GM12878 (cell line): Measurements from ENCODE around the gene ESRP2. TPM values are rescaled to one million over a fixed set of nuclear protein-coding genes. Genes with fewer than 3 reads are reported as not detected.
A peak's percentile ranks its signal among the peaks of the same experiment; 100 is the strongest.

Experiments used
- ATAC-seq: fragments of 200-7000 bp; cut with Tn5 transposase; 3 replicates; pipeline ENCODE4 v1.9.1; 2020; ENCODE audit warnings: mild to moderate bottlenecking, moderate library complexity
- BruUV-seq: library from RNA; stranded (reverse); fragments of 400-500 nt; replicated peaks from 2 replicates; lab custom pipeline; 2021; lab: Mats Ljungman, UMichigan
- CTCF ChIA-PET: fragments of 300-600 bp; sonication (Branson Sonifier 250); formaldehyde crosslinking; extraction: SDS; loops from one replicate; lab custom pipeline; 2021; ENCODE audit warnings: inconsistent platforms; lab: Yijun Ruan, JAX
- POLR2A ChIA-PET: fragments of 350-600 bp; formaldehyde crosslinking; extraction: SDS; loops from one replicate; lab custom pipeline; 2021; ENCODE audit warnings: inconsistent platforms; lab: Charles Lee
- RAD21 ChIA-PET: fragments of 300-600 bp; sonication (Branson Sonifier 250); formaldehyde crosslinking; loops from one replicate; lab custom pipeline; 2023; ENCODE audit warnings: antibody characterized with exemption; ENCODE audit not compliant: unreplicated experiment; lab: Charles Lee
- SMC1A ChIA-PET: fragments of 300-600 bp; sonication (Branson Sonifier 250); formaldehyde crosslinking; loops from one replicate; lab custom pipeline; 2023; ENCODE audit not compliant: unreplicated experiment, uncharacterized antibody; lab: Charles Lee
- DNase-seq: peaks from one replicate; pipeline ENCODE4 v3.0.0-alpha.2; 2011; ENCODE audit warnings: low read depth, low spot score
- FAIRE-seq: peaks from 3 replicates; lab custom pipeline; 2011; peaks lifted over from hg19 to GRCh38; lab: Jason Lieb, UNC
- H2AFZ ChIP-seq: 2 replicates; pipeline ENCODE4 v1.6.0; 2011; ENCODE audit warnings: low read depth, low read length, control low read depth; ENCODE audit not compliant: control insufficient read depth
- H3K27ac ChIP-seq: 2 replicates; pipeline ENCODE4 v1.5.1; 2011; ENCODE audit warnings: control low read depth; ENCODE audit not compliant: control insufficient read depth, insufficient read depth
- H3K27me3 ChIP-seq, 2 experiments: replicated peaks in 1 of 2; 2 replicates each; pipeline versions ENCODE4 v1.6.0 to v1.6.1; 2011; ENCODE audit warnings: low read length in 1 of 2; ENCODE audit not compliant: control insufficient read depth in 2 of 2, insufficient read depth in 2 of 2
- H3K36me3 ChIP-seq, 2 experiments: 2 replicates each; pipeline ENCODE4 v1.5.1; 2011; ENCODE audit warnings: low read length in 1 of 2; ENCODE audit not compliant: control insufficient read depth in 2 of 2, insufficient read depth in 2 of 2
- H3K4me1 ChIP-seq: 2 replicates; pipeline ENCODE4 v1.6.1; 2011; ENCODE audit warnings: mild to moderate bottlenecking, low read length, moderate library complexity, mixed read lengths; ENCODE audit not compliant: control insufficient read depth, insufficient read depth
- H3K4me2 ChIP-seq: 2 replicates; pipeline ENCODE4 v1.6.0; 2011; ENCODE audit warnings: control low read depth; ENCODE audit not compliant: control insufficient read depth, insufficient read depth
- H3K4me3 ChIP-seq: fragments of 200-600 bp; sonication (generic); 2 replicates; pipeline ENCODE4 v1.5.1; 2016
- H3K79me2 ChIP-seq: 2 replicates; pipeline ENCODE4 v1.6.0; 2011; ENCODE audit warnings: low read length; ENCODE audit not compliant: control insufficient read depth, insufficient read depth
- H3K9ac ChIP-seq: 2 replicates; pipeline ENCODE4 v1.8.0; 2011; ENCODE audit warnings: low read length, control low read depth, mixed read lengths; ENCODE audit not compliant: control insufficient read depth, insufficient read depth
- H3K9me3 ChIP-seq: replicated peaks from 3 replicates; pipeline ENCODE4 v1.5.1; 2011; ENCODE audit warnings: mild to moderate bottlenecking, low read length; ENCODE audit not compliant: control insufficient read depth, insufficient read depth
- H4K20me1 ChIP-seq: 2 replicates; pipeline ENCODE4 v1.6.0; 2011; ENCODE audit not compliant: control insufficient read depth, insufficient read depth
- CBFB ChIP-seq: IDR thresholded peaks from 2 replicates; pipeline ENCODE4 v1.6.1; 2016; ENCODE audit warnings: antibody characterized with exemption, low read depth
- CBX5 ChIP-seq: sonication (generic); IDR thresholded peaks from 2 replicates; pipeline ENCODE4 v1.6.1; 2016; ENCODE audit warnings: low read depth, moderate library complexity, mild to moderate bottlenecking, inconsistent platforms
- EZH2 ChIP-seq: IDR thresholded peaks from 2 replicates; pipeline ENCODE4 v1.6.1; 2012; ENCODE audit warnings: low read depth, mild to moderate bottlenecking, control low read depth, inconsistent platforms, low read length, borderline replicate concordance; ENCODE audit not compliant: control insufficient read depth
- GATAD2B ChIP-seq: fragments of 450-650 bp; conservative IDR thresholded peaks from 2 replicates; pipeline ENCODE4 v1.6.1; 2017; ENCODE audit warnings: low read depth, mild to moderate bottlenecking, moderate library complexity
- HDAC6 ChIP-seq: fragments of 200-600 bp; sonication (generic); IDR thresholded peaks from one replicate; pipeline ENCODE4 v1.8.0; 2017; ENCODE audit warnings: antibody characterized with exemption; ENCODE audit not compliant: unreplicated experiment
- IRF4 ChIP-seq: IDR thresholded peaks from 2 replicates; pipeline ENCODE4 v1.6.1; 2011; ENCODE audit warnings: low read depth, low read length
- IRF5 ChIP-seq: fragments of 450-650 bp; IDR thresholded peaks from 2 replicates; pipeline ENCODE4 v1.6.1; 2017; ENCODE audit warnings: borderline replicate concordance
- KAT2A ChIP-seq: conservative IDR thresholded peaks from 2 replicates; pipeline ENCODE4 v1.6.1; 2011; ENCODE audit warnings: low read depth, low read length; ENCODE audit not compliant: control insufficient read depth
- KDM1A ChIP-seq: fragments of 200-600 bp; sonication (generic); IDR thresholded peaks from 2 replicates; pipeline ENCODE4 v1.6.1; 2016; ENCODE audit warnings: borderline replicate concordance
- KLF5 ChIP-seq: fragments of 450-650 bp; IDR thresholded peaks from 2 replicates; pipeline ENCODE4 v1.6.1; 2014; ENCODE audit warnings: mild to moderate bottlenecking; ENCODE audit not compliant: partially characterized antibody
- MEF2B ChIP-seq: fragments of 450-650 bp; IDR thresholded peaks from 2 replicates; pipeline ENCODE4 v1.6.1; 2018; ENCODE audit warnings: mild to moderate bottlenecking, moderate library complexity; ENCODE audit not compliant: partially characterized antibody, poor library complexity, severe bottlenecking
- MTA2 ChIP-seq: fragments of 450-650 bp; IDR thresholded peaks from 2 replicates; pipeline ENCODE4 v1.6.1; 2016; ENCODE audit warnings: low read depth, mild to moderate bottlenecking, moderate library complexity
- MTA3 ChIP-seq: IDR thresholded peaks from 2 replicates; pipeline ENCODE4 v1.6.1; 2012; ENCODE audit warnings: low read length, inconsistent platforms, borderline replicate concordance
- MYB ChIP-seq: fragments of 150-350 bp; IDR thresholded peaks from 2 replicates; pipeline ENCODE4 v1.6.1; 2014; ENCODE audit warnings: mild to moderate bottlenecking, low read depth, low read length, borderline replicate concordance
- NFIC ChIP-seq: IDR thresholded peaks from 2 replicates; pipeline ENCODE4 v1.6.1; 2012; ENCODE audit warnings: low read depth, mild to moderate bottlenecking, inconsistent platforms, low read length, moderate library complexity
- NFXL1 ChIP-seq: fragments of 450-650 bp; IDR thresholded peaks from 2 replicates; pipeline ENCODE4 v1.6.1; 2017; ENCODE audit warnings: antibody characterized with exemption, mild to moderate bottlenecking, borderline replicate concordance
- PAX8 ChIP-seq: fragments of 450-650 bp; IDR thresholded peaks from 2 replicates; pipeline ENCODE4 v1.6.1; 2017; ENCODE audit warnings: mild to moderate bottlenecking, moderate library complexity
- PBX3 ChIP-seq: IDR thresholded peaks from 2 replicates; pipeline ENCODE4 v1.6.1; 2011; ENCODE audit warnings: mild to moderate bottlenecking, low read depth, low read length, moderate library complexity; ENCODE audit not compliant: insufficient replicate concordance
- RCOR1 ChIP-seq: conservative IDR thresholded peaks from 2 replicates; pipeline ENCODE4 v1.6.1; 2012; ENCODE audit warnings: low read depth, low read length, improper control_type of control experiment
- SMAD1 ChIP-seq: fragments of 450-650 bp; IDR thresholded peaks from 2 replicates; pipeline ENCODE4 v1.6.1; 2018; ENCODE audit warnings: mild to moderate bottlenecking, low read depth; ENCODE audit not compliant: partially characterized antibody
- TCF3 ChIP-seq: IDR thresholded peaks from 2 replicates; pipeline ENCODE4 v1.6.1; 2012; ENCODE audit warnings: low read depth, mild to moderate bottlenecking, low read length, borderline replicate concordance; ENCODE audit not compliant: insufficient read depth
- TCF7 ChIP-seq: IDR thresholded peaks from 2 replicates; pipeline ENCODE4 v1.6.1; 2014; ENCODE audit warnings: antibody characterized with exemption, borderline replicate concordance
- ZNF274 ChIP-seq: IDR thresholded peaks from one replicate; pipeline ENCODE4 v1.8.0; 2011; ENCODE audit not compliant: insufficient read length, insufficient read depth
- ZSCAN29 ChIP-seq: fragments of 450-650 bp; IDR thresholded peaks from 2 replicates; pipeline ENCODE4 v1.6.1; 2017; ENCODE audit warnings: mild to moderate bottlenecking, moderate library complexity
- WGBS: methylation state at CpG from one replicate; pipeline ENCODE4 v1.1.6; 2016; ENCODE audit warnings: low lambda C conversion rate; ENCODE audit not compliant: insufficient replicate concordance, insufficient coverage; ENCODE audit errors: missing lambda C conversion rate; 5-methylcytosine and 5-hydroxymethylcytosine counted together
- in situ Hi-C: fragments of 300-500 bp; cut with MboI; formaldehyde crosslinking; loops from 9 replicates; pipeline ENCODE4 v1.14.3; 2018; ENCODE audit warnings: mixed read lengths
- intact Hi-C: fragments of 100-400 bp; cut with micrococcal nuclease; formaldehyde crosslinking; loops from one replicate; pipeline ENCODE4 v1.14.2; 2022; ENCODE audit not compliant: unreplicated experiment
- polyA plus RNA-seq, 11 experiments: library from polyadenylated mRNA; depleted of rRNA in 4 of 11; unstranded in 6 of 11; stranded (reverse) in 5 of 11; fragments of >200 nt; fragmentation: Nextera tagmentation in 4 of 11; fragmentation: Illumina TruSeq in 1 of 11; extraction: Ambion mirVana in 4 of 11; extraction: Trizol in 1 of 11; gene quantifications; 1 replicate in 1 of 11; 2 replicates in 10 of 11; pipeline versions ENCODE4 v1.2.1 to v1.2.3, GENCODE V29; 2011 to 2016; ENCODE audit warnings: inconsistent platforms in 2 of 11, missing spikeins in 2 of 11, low read depth in 1 of 11
- total RNA-seq, 4 experiments: library from RNA; depleted of rRNA in 3 of 4; stranded (reverse); fragments of >200 nt in 3 of 4; fragmentation: Illumina TruSeq in 1 of 4; extraction: Trizol in 1 of 4; gene quantifications; 2 replicates each; pipeline versions ENCODE4 v1.2.1 to v1.2.3, GENCODE V29; 2013 to 2021

The ESRP2 gene
- total and polyA plus RNA-seq, 10 of the 15 experiments (the other 5 are each of a cell fraction or from before 2014, with no cell fraction given): 0.04 to 0.64 (median 0.08) TPM; not detected in 3

- intact Hi-C loops (no loop called here), in situ Hi-C loops (no loop called here)
- peak; percentile 75 for ATAC-seq
- FAIRE-seq: no peak
- POLR2A ChIA-PET: interaction anchor here (0.5 to 11.1 kb wide), 15 partner anchors 12 to 465 kb away, joined by 3 to 177 read pairs (median 4); partner anchors contain the start of genes NFATC3, PLA2G15, PRMT7 and SLC7A6
- DNase-seq: peak; percentile 66
- H2AFZ ChIP-seq: no peak overlapping the region; the same call in 1 of the 2 replicates
- H3K4me1 ChIP-seq: peaks cover 78% of the 10 kb centered on the region
- peak overlapping the region; percentile 77 for H3K4me2 ChIP-seq
- peak overlapping the region; percentile 91 for H3K27ac ChIP-seq
- H3K79me2 ChIP-seq: peaks cover 55% of the 10 kb centered on the region
- RAD21 ChIA-PET: interaction anchor here (0.8 to 4.8 kb wide), 14 partner anchors 9 to 200 kb away, joined by 3 to 97 read pairs (median 6); partner anchors contain the start of genes NFATC3, PRMT7, SLC7A6 and SLC7A6OS
- SMC1A ChIA-PET: interaction anchor here (1.2 to 16.5 kb wide), 8 partner anchors 15 to 83 kb away, joined by 3 to 253 read pairs (median 10); partner anchors contain the start of genes PRMT7, SLC7A6 and SLC7A6OS
- peak overlapping the region; percentile 7 for H3K9ac ChIP-seq
- CTCF ChIA-PET: interaction anchor here (0.6 to 5.2 kb wide), 11 partner anchors 9 to 100 kb away, joined by 3 to 126 read pairs (median 5); partner anchors contain the start of genes PRMT7, SLC7A6 and SLC7A6OS
- BruUV-seq: no TSS peak
- peak overlapping the region; percentile 23; the same call in 1 of the 2 replicates for H3K4me3 ChIP-seq
- H3K36me3 ChIP-seq: peaks cover 13% of the 10 kb centered on the region in 2 experiments
- H3K9me3 ChIP-seq: no peaks in the 10 kb centered on the region
- no peaks in the 10 kb centered on the region for H3K27me3 ChIP-seq
- H4K20me1 ChIP-seq: no peaks in the 10 kb centered on the region
- 1% methylated on average over 4 of the region's 5 CpGs for WGBS
- TF ChIP-seq NFXL1 (no peak), PBX3 (peak; percentile 59), EZH2 (no peak), TCF7 (no peak), MEF2B (peak; percentile 9), IRF5 (no peak), IRF4 (peak; percentile 16; the same call in 1 of the 2 replicates), KLF5 (no peak), MTA3 (peak; percentile 65; the same call in 1 of the 2 replicates), PAX8 (no peak), TCF3 (peak; percentile 81; the same call in 1 of the 2 replicates), KDM1A (no peak), CBX5 (peak; percentile 87; the same call in 1 of the 2 replicates), SMAD1 (no peak), MYB (no peak), RCOR1 (no peak), ZNF274 (no peak), GATAD2B (no peak), CBFB (no peak; the same call in 1 of the 2 replicates), ZSCAN29 (no peak), KAT2A (no peak), HDAC6 (no peak), MTA2 (peak; percentile 72), NFIC (peak; percentile 48)
Measured at GRCh38 chr16:68284847-68285246, 48.9 kb upstream of the ESRP2 start.
